ENCODE measurements around the gene CACNA1S. TPM values are rescaled to one million over a fixed set of nuclear protein-coding genes. Genes with fewer than 3 reads are reported as not detected.

Gene CACNA1S
- total and polyA plus RNA-seq, 2 of the 8 experiments (the other 6 are each of a cell fraction or from before 2014, with no cell fraction given), result 0.06 TPM; not detected in 1

- no peak for TF ChIP-seq TEAD4 (IDR thresholded peaks at IDR 0.05; ENCODE audit: low read depth, low read length)
Measured at GRCh38 chr1:201123866-201124265, 11.6 kb upstream of the CACNA1S start (continued).

Data from H1 (cell line).